GM10266 (cell line): ENCODE measurements around the gene ID1.
"Not testable (repeated sequence)": the region's sequence is repeated elsewhere in the genome, so short reads cannot be mapped to it uniquely, and the experiment has no call there.

ENCODE experiments used
- DNase-seq: peaks from one replicate; pipeline ENCODE4 v3.0.0; 2012; ENCODE audit errors: extremely low spot score
- CTCF ChIP-seq: IDR thresholded peaks from 2 replicates; pipeline ENCODE4 v1.5.1; 2012; ENCODE audit warnings: mild to moderate bottlenecking, low read depth; ENCODE audit not compliant: control insufficient read depth, insufficient read depth; ENCODE audit errors: missing control alignments

ID1 gene

GRCh38 chr20:31576751-31577150, 28.3 kb upstream of the ID1 start:
- TF ChIP-seq CTCF, result no peak
- no peak for DNase-seq

- no peak for TF ChIP-seq CTCF
- DNase-seq, result no peak
Observed at GRCh38 chr20:31577194-31577593, 27.9 kb upstream of the ID1 start.

- TF ChIP-seq CTCF, result no peak
- no peak for DNase-seq
Observed at GRCh38 chr20:31578448-31579138, 26.5 kb upstream of the ID1 start.

- TF ChIP-seq CTCF, result no peak
- DNase-seq, result no peak
Observed at GRCh38 chr20:31579245-31579644, 25.8 kb upstream of the ID1 start.

GRCh38 chr20:31579941-31580651, 25.0 kb upstream of the ID1 start:
- not testable (repeated sequence) for DNase-seq

GRCh38 chr20:31580706-31581105, 24.4 kb upstream of the ID1 start:
- no peak for DNase-seq
- TF ChIP-seq CTCF, result no peak

GRCh38 chr20:31581391-31581790, 23.7 kb upstream of the ID1 start:
- DNase-seq, result no peak
- TF ChIP-seq CTCF, result no peak
